ENCODE results near the gene ITM2B. TPM values are rescaled to one million over a fixed set of nuclear protein-coding genes. Genes with fewer than 3 reads are reported as not detected.

Gene ITM2B
- total and polyA plus RNA-seq, 2 experiments from 2014 or later: 139 to 318 TPM

- Mint-ChIP-seq H3K27ac (no peak overlapping the region), H3K9me3 (peaks cover 12% of the 10 kb centered on the region), H3K4me1 (no peaks in the 10 kb centered on the region; the same call in 2 of the 3 replicates), H3K27me3 (ENCODE audit: insufficient read depth, low read depth, poor library complexity) (no peaks in the 10 kb centered on the region), H3K4me3 (no peak overlapping the region), H3K36me3 (ENCODE audit: low read depth) (peaks cover 11% of the 10 kb centered on the region)
- H3F3A ChIP-seq (replicated peaks; ENCODE audit: low read depth): no peaks in the 10 kb centered on the region
- DNase-seq (ENCODE audit: low spot score) (no peak), ATAC-seq (no peak)
- H3K79me2 ChIP-seq (replicated peaks; ENCODE audit: insufficient read depth): peaks cover 11% of the 10 kb centered on the region; the same call in 1 of the 2 replicates
- no peaks in the 10 kb centered on the region for H3K27me3 ChIP-seq (ENCODE audit: insufficient read depth)
- no peak overlapping the region for H2AFZ ChIP-seq
- no peak for TF ChIP-seq CTCF (conservative IDR thresholded peaks at IDR 0.05; ENCODE audit: low read depth in 2 of 2)
- no peak for TF ChIP-seq STAT1 (IDR thresholded peaks at IDR 0.05; ENCODE audit: unreplicated experiment)
- TF ChIP-seq NANOG (IDR thresholded peaks at IDR 0.05; ENCODE audit: borderline replicate concordance): no peak
- no peak for TF ChIP-seq ZNF114 (CRISPR knock-in tag; IDR thresholded peaks at IDR 0.05)
- no peak for TF ChIP-seq EZH2phosphoT487 (IDR thresholded peaks at IDR 0.05; ENCODE audit: unreplicated experiment)
- TF ChIP-seq EZH2 (IDR thresholded peaks at IDR 0.05; ENCODE audit: low read depth, unreplicated experiment): no peak
- TF ChIP-seq REST (IDR thresholded peaks at IDR 0.05; ENCODE audit: unreplicated experiment): no peak
- TF ChIP-seq CREB1 (CRISPR knock-in tag; IDR thresholded peaks at IDR 0.05; ENCODE audit: low read depth): no peak
- no peak for TF ChIP-seq ZNF462 (CRISPR knock-in tag; IDR thresholded peaks at IDR 0.05)
- TF ChIP-seq JUNB (IDR thresholded peaks at IDR 0.05; ENCODE audit: unreplicated experiment): no peak
- TF ChIP-seq ETS1 (IDR thresholded peaks at IDR 0.05): no peak
- H3K9me2 ChIP-seq (ENCODE audit: insufficient read depth): no peaks in the 10 kb centered on the region
- no peak overlapping the region for H3K4me2 ChIP-seq
- H3K4me3 ChIP-seq: no peak overlapping the region
- H3K4me1 ChIP-seq (ENCODE audit: insufficient read depth): no peaks in the 10 kb centered on the region
- H3K36me3 ChIP-seq (ENCODE audit: insufficient read depth): no peaks in the 10 kb centered on the region
- H4K20me1 ChIP-seq (replicated peaks; ENCODE audit: insufficient read depth): 0 out of 2 replicates have a peak, but pooled peaks cover 3% of the 10 kb centered on the region
- no peak overlapping the region for H3K27ac ChIP-seq (ENCODE audit: low read depth)
These were observed 83.1 kb downstream of the ITM2B start for GRCh38 chr13:48315969-48316650.

Data from GM23338 (cell line).